Esophagus muscularis mucosa (tissue), 4 donors: Measurements from ENCODE around the gene NODAL.

Experiments
- EP300 ChIP-seq: sonication (generic); formaldehyde crosslinking; IDR thresholded peaks from one replicate; pipeline ENCODE4 v1.6.1; 2017; ENCODE audit warnings: antibody characterized with exemption
- POLR2A ChIP-seq: fragments of 450-650 bp; IDR thresholded peaks from one replicate; pipeline ENCODE4 v1.6.1; 2017; ENCODE audit warnings: antibody characterized with exemption, moderate library complexity, mild to moderate bottlenecking, low read depth
- POLR2AphosphoS5 ChIP-seq, 2 donors: sonication (generic); formaldehyde crosslinking; IDR thresholded peaks; one replicate each; pipeline ENCODE4 v1.6.1; 2017; ENCODE audit warnings: antibody characterized with exemption in 2 of 2
- TF ChIP-seq, protein P1 (sequence below), 3 experiments: fragments of 200-600 bp in 2 of 3; fragments of 450-650 bp in 1 of 3; sonication (generic) in 2 of 3; IDR thresholded peaks; one replicate each; pipeline ENCODE4 v1.5.1; 2017 to 2019; ENCODE audit warnings: antibody characterized with exemption in 3 of 3, mild to moderate bottlenecking in 2 of 3, moderate library complexity in 1 of 3

DNA sequence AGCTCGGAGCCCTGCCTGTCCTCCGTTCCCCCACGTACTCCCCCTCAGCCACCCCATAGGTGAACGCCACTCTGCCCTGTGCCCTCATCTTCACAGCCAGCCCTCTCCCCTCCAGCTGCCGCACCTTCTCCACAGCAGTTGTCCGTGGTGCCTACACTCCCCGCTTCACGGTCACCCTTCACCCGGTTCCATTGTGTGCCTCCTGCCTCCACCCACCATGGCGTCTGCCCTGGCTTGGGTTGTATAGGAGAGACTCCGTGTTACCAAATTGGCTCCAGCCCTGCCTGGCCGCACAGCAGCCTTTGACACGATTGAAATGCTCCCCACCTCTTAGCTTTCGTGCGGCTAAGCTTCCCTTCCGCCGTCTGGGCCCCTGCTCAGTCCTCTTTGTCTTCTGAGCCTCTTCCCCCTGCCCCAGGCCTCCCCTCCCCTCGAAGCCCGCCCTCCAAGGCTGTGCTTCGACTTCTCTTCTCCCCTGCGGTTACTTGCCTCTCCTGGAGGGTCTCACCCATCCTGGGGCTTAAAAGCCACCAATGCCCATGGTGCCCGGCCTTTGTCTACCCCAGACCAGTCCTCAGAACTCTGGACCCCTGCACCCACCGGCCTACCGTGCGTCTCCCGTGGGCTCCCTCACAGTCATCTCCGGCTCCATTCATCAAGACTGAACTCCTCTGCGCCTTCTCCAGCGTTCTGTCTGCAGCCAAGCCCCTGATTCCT, 18.5 kb upstream of the NODAL start:
- TF ChIP-seq, protein P1, sequence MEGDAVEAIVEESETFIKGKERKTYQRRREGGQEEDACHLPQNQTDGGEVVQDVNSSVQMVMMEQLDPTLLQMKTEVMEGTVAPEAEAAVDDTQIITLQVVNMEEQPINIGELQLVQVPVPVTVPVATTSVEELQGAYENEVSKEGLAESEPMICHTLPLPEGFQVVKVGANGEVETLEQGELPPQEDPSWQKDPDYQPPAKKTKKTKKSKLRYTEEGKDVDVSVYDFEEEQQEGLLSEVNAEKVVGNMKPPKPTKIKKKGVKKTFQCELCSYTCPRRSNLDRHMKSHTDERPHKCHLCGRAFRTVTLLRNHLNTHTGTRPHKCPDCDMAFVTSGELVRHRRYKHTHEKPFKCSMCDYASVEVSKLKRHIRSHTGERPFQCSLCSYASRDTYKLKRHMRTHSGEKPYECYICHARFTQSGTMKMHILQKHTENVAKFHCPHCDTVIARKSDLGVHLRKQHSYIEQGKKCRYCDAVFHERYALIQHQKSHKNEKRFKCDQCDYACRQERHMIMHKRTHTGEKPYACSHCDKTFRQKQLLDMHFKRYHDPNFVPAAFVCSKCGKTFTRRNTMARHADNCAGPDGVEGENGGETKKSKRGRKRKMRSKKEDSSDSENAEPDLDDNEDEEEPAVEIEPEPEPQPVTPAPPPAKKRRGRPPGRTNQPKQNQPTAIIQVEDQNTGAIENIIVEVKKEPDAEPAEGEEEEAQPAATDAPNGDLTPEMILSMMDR (IDR thresholded peaks at IDR 0.05), result no peak
- TF ChIP-seq POLR2A, result no peak
- no peak for TF ChIP-seq EP300
- TF ChIP-seq POLR2AphosphoS5 (IDR thresholded peaks at IDR 0.05), result no peak
